Activated T-cell treated with anti-CD3 and anti-CD28 coated beads, Interleukin-2, amount 50 U/mL, for 1 hour (primary cell): Measurements from ENCODE around the gene TRO.

Source experiments
- DNase-seq: peaks from one replicate; pipeline ENCODE4 v3.0.0-alpha.2; 2020

Gene TRO

DNA sequence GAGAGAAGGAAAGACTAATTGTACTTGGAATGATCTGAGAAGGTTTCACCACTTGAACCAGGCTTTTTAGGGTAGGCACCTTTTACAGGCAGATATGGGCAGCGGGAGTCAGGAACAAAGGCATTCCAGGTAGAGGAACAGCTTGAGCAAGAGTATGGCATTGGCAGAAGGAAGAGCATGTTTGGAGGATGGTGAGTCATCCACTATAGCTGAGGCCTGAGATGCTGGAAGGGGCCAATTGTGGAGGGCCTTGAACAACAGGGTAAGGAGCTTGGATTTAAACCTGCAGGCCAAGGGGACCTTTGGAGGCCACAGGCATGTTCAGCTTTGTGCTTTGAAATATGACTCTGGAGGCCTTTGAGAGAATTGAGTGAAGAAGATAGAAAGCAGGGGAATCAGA, 41.1 kb downstream of the TRO start:
- DNase-seq, result no peak

DNA sequence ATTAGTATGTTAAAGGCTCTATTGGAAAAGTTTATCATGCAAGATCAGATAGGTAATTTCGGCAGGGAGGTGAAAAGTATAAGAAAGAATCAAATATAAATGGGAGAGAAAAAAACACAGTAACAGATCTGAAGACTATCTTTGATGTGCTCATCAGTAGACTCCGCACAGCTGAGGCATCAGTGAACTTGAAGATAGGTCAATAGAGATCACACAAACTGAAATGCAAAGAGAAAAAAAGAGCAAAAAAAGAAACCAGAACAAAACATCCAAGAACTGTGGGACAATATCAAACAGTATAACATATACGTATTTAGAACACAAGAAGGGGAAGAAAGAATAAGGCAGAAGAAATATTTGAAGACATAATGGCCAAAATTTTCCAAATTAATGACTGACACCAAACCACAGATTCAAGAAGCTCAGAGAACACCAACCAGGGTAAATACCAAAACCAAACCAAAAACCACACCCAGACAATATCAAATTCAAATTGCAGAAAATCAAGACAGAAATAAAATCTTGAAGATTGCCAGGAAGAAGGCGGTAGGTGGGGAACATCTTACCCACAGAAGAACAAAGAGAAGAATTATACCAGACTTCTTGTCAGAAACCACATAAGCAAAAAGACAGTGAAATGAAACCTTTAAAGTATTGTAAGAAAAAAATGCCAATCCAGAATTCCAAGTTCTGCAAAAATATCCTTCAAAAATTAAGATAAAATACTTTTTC, 44.3 kb downstream of the TRO start:
- no peak for DNase-seq

DNA sequence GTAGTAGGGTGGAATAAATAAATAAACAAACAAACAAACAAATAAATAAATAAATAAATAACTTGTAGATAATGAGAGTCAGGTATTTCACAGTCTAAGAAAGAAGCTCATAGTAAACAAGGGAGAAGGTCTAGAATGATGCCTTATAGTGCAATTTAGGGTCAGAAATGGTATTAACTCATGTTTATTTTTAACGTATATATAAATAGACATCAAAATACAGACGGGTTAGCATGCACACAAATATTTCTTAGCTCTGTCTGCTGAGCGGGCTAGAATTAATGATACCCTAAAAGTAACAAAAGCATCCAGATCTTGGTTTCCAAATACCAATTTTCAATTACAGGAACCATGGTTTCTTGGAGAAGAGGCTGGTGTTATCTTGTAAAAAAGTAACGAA, 56.8 kb downstream of the TRO start:
- no peak for DNase-seq

DNA sequence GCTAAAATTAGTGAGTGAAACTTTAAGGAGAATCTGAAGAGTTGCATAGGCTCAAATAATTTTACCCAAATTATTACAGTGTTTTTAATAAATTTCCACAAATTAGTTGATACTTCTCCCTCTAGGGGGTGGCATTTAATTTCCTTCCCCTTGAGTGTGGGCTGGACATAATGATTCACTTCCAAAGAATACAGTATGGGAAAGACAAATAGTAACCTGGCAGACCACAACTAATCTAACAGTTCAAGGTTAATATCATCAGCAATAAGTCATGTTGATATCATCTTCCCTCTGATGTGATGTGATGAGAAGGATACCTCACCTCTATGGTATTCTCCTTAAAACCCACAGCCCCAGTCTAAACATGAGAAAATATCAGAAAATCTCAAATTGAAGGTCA, 57.8 kb downstream of the TRO start:
- no peak for DNase-seq

DNA sequence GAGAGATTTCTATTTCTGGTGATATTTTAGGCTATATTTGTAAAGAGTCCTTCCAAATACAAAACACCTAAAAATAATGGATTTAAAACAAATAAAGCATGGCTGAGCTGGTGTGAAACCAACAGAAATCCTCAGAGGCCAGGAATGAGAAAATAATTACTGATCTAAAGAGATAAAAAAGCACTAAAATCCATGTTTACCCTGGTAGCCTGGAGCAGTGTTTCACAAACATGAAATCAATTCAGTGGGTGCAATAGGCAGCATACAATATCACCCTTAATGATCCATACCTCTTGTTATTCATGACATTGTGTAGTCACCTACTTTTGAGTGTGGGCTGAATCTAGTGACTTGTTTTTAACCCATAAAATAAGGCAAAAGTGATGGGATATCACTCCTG, 58.8 kb downstream of the TRO start:
- DNase-seq, result no peak

DNA sequence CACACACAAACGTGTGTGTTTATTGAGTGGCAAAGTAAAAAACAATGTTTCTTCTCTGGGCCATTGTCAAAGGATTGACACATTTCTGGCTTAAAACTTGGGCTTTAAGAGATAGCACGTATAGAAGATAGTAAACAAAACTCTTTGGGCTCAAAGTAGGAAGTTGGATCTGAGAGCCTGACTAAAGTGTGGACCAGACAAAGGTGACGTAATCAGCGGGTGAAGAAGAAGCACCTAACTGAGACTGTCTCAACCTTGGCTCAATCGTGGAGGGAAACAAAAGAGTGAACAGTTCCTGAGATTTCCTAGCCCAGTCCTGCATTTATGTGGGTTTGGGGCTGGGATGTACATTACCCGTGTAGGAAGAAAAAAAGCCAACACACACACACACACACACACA, 59.7 kb downstream of the TRO start:
- DNase-seq, result no peak
